OCI-LY1 (cell line): ENCODE results near the gene PSME2.

ENCODE experiments used
- H2AFZ ChIP-seq: fragments of 200-600 bp; sonication (generic), shearing (Covaris generic); 2 replicates; pipeline ENCODE4 v1.6.0; 2014; ENCODE audit warnings: antibody characterized with exemption, mild to moderate bottlenecking, low read length
- H3F3A ChIP-seq: fragments of 200-600 bp; sonication (generic), shearing (Covaris generic); 2 replicates; pipeline ENCODE4 v1.6.0; 2014; ENCODE audit warnings: mild to moderate bottlenecking, antibody characterized with exemption, low read length, moderate library complexity; ENCODE audit not compliant: insufficient read depth
- H3K27ac ChIP-seq: fragments of 200-600 bp; sonication (generic); 2 replicates; pipeline ENCODE4 v1.5.1; 2014; ENCODE audit warnings: low read length, mixed run types, mild to moderate bottlenecking, low read depth; ENCODE audit not compliant: poor library complexity, severe bottlenecking
- H3K27me3 ChIP-seq: fragments of 200-600 bp; sonication (generic); 2 replicates; pipeline ENCODE4 v1.6.0; 2014; ENCODE audit warnings: antibody characterized with exemption, mild to moderate bottlenecking, low read length, moderate library complexity; ENCODE audit not compliant: insufficient read depth
- H3K36me3 ChIP-seq: fragments of 200-600 bp; sonication (generic); 2 replicates; pipeline ENCODE4 v1.6.1; 2014; ENCODE audit warnings: mild to moderate bottlenecking, antibody characterized with exemption, low read length, moderate library complexity, mixed read lengths; ENCODE audit not compliant: insufficient read depth
- H3K4me1 ChIP-seq: fragments of 200-600 bp; sonication (generic); 2 replicates; pipeline ENCODE4 v1.5.1; 2014; ENCODE audit warnings: mild to moderate bottlenecking, low read length, moderate library complexity; ENCODE audit not compliant: insufficient read depth, severe bottlenecking
- H3K4me2 ChIP-seq: fragments of 200-600 bp; sonication (generic), shearing (Covaris generic); 2 replicates; pipeline ENCODE4 v1.6.1; 2014; ENCODE audit warnings: low read length
- H3K4me3 ChIP-seq: fragments of 200-600 bp; sonication (generic); 2 replicates; pipeline ENCODE4 v1.5.1; 2014; ENCODE audit warnings: low read length, low read depth, mild to moderate bottlenecking, mixed read lengths; ENCODE audit not compliant: poor library complexity, severe bottlenecking
- H3K79me2 ChIP-seq: fragments of 200-600 bp; shearing (Covaris generic); 2 replicates; pipeline ENCODE4 v1.6.1; 2016; ENCODE audit warnings: mixed run types, low read length, mixed read lengths; ENCODE audit not compliant: insufficient read depth
- H3K9ac ChIP-seq: fragments of 200-600 bp; sonication (generic), shearing (Covaris generic); 2 replicates; pipeline ENCODE4 v1.6.1; 2014; ENCODE audit warnings: mild to moderate bottlenecking, low read length, mixed read lengths
- H3K9me2 ChIP-seq: fragments of 200-600 bp; sonication (generic), shearing (Covaris generic); 2 replicates; pipeline ENCODE4 v1.6.1; 2014; ENCODE audit warnings: low read depth, mild to moderate bottlenecking, low read length, mixed read lengths
- H3K9me3 ChIP-seq: fragments of 200-600 bp; shearing (Covaris generic); 2 replicates; pipeline ENCODE4 v1.6.1; 2014; ENCODE audit warnings: low read length, mixed read lengths
- H4K20me1 ChIP-seq: fragments of 200-600 bp; sonication (generic), shearing (Covaris generic); 2 replicates; pipeline ENCODE4 v1.6.0; 2016; ENCODE audit warnings: mild to moderate bottlenecking, low read length; ENCODE audit not compliant: insufficient read depth
- EZH2 ChIP-seq: fragments of 200-600 bp; sonication (generic), shearing (Covaris generic); IDR thresholded peaks from 2 replicates; pipeline ENCODE4 v1.8.0; 2017; ENCODE audit warnings: borderline replicate concordance, mixed run types, mild to moderate bottlenecking, antibody characterized with exemption, low read length, moderate library complexity, mixed read lengths
- TF ChIP-seq, protein P1 (sequence below): fragments of 200-600 bp; sonication (generic), shearing (Covaris generic); IDR thresholded peaks from 2 replicates; pipeline ENCODE4 v1.5.1; 2017; ENCODE audit warnings: mild to moderate bottlenecking, antibody characterized with exemption, low read length, moderate library complexity, mixed read lengths

The PSME2 gene

DNA sequence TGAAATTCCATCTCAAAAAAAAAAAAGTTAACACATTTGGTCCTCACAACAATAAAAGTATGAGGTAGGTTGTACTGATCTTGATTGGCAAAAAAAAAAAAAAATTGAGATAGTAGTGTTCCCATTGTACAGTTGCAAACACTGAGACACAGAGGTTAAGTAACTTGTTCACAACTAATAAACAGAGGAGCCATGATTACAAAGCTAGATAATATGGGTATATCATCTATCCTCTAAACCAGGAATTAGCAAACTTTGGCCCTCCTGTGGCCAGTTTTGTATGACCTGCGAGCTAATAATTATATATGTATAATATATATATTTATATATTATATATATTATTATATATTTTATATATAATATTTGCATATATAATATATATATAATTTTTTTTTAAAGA is 12.7 kb downstream of the PSME2 start:
- TF ChIP-seq, protein P1, sequence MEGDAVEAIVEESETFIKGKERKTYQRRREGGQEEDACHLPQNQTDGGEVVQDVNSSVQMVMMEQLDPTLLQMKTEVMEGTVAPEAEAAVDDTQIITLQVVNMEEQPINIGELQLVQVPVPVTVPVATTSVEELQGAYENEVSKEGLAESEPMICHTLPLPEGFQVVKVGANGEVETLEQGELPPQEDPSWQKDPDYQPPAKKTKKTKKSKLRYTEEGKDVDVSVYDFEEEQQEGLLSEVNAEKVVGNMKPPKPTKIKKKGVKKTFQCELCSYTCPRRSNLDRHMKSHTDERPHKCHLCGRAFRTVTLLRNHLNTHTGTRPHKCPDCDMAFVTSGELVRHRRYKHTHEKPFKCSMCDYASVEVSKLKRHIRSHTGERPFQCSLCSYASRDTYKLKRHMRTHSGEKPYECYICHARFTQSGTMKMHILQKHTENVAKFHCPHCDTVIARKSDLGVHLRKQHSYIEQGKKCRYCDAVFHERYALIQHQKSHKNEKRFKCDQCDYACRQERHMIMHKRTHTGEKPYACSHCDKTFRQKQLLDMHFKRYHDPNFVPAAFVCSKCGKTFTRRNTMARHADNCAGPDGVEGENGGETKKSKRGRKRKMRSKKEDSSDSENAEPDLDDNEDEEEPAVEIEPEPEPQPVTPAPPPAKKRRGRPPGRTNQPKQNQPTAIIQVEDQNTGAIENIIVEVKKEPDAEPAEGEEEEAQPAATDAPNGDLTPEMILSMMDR: no peak
- TF ChIP-seq EZH2: no peak
- H3K27ac ChIP-seq: no peak overlapping the region
- no peaks in the 10 kb centered on the region for H3K27me3 ChIP-seq
- H3K4me2 ChIP-seq: no peak overlapping the region
- no peaks in the 10 kb centered on the region for H3K9me3 ChIP-seq
- no peaks in the 10 kb centered on the region for H4K20me1 ChIP-seq
- H3K36me3 ChIP-seq: peaks cover 17% of the 10 kb centered on the region
- H2AFZ ChIP-seq: no peak overlapping the region
- no peaks in the 10 kb centered on the region for H3K79me2 ChIP-seq
- H3K4me1 ChIP-seq: peaks cover 29% of the 10 kb centered on the region
- H3K4me3 ChIP-seq: no peak overlapping the region
- no peaks in the 10 kb centered on the region for H3F3A ChIP-seq
- no peak overlapping the region for H3K9ac ChIP-seq
- no peaks in the 10 kb centered on the region for H3K9me2 ChIP-seq

DNA sequence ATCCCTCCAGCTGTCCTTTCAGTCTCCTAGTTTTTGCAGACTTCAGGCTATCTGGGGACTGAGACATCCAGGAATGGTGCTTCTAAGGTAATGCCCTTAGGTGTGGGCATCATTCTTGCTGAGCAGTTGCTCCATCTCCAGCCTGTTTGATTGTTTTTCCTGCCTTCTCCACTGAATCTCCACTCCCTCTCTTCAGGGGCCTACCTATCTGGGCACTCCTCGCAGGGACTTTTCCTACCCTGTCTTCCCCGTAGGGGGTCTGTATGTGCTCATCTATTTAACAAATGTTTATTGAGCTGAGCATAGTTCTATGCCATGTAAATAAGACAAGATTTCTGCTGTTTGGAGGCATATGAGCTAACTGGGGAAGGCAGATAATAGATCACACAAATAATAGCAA is 13.4 kb downstream of the PSME2 start:
- no peaks in the 10 kb centered on the region for H3K79me2 ChIP-seq
- no peak overlapping the region for H3K9ac ChIP-seq
- peaks cover 9% of the 10 kb centered on the region for H3K36me3 ChIP-seq
- H3K4me2 ChIP-seq: no peak overlapping the region
- H4K20me1 ChIP-seq: no peaks in the 10 kb centered on the region
- H3K9me2 ChIP-seq: no peaks in the 10 kb centered on the region
- peaks cover 29% of the 10 kb centered on the region for H3K4me1 ChIP-seq
- H3F3A ChIP-seq: no peaks in the 10 kb centered on the region
- H3K27ac ChIP-seq: no peak overlapping the region
- H3K4me3 ChIP-seq: no peak overlapping the region
- TF ChIP-seq EZH2: no peak
- TF ChIP-seq, protein P1: no peak
- no peaks in the 10 kb centered on the region for H3K27me3 ChIP-seq
- no peak overlapping the region for H2AFZ ChIP-seq
- no peaks in the 10 kb centered on the region for H3K9me3 ChIP-seq

DNA sequence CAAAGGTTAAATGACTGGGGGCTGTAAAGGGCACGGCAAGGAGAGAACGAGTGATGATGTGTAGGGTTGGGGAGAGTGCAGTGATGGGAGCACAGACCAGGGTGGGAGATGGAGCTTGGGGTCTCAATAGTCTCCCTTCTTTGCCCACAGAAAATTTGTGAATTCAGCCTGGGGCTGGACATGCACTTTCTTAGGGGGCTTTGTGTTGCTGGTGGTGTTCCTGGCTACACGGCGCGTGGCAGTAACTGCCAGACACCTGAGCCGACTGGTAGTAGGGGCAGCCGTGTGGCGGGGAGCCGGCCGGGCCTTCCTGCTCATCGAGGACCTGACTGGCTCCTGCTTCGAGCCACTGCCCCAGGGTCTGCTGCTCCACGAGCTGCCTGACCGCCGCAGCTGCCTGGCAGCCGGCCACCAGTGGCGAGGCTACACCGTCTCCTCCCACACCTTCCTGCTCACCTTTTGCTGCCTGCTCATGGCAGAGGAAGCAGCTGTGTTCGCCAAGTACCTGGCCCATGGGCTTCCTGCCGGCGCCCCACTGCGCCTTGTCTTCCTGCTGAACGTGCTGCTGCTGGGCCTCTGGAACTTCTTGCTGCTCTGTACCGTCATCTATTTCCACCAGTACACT is 14.2 kb downstream of the PSME2 start:
- Histone ChIP-seq H3F3A (no peaks in the 10 kb centered on the region), H2AFZ (no peak overlapping the region), H3K9me3 (no peaks in the 10 kb centered on the region), H3K4me2 (peak overlapping the region; percentile 20; the same call in 1 of the 2 replicates), H3K79me2 (no peaks in the 10 kb centered on the region), H3K4me1 (peaks cover 25% of the 10 kb centered on the region), H3K9ac (no peak overlapping the region; the same call in 1 of the 2 replicates), H4K20me1 (no peaks in the 10 kb centered on the region), H3K27ac (no peak overlapping the region), H3K9me2 (no peaks in the 10 kb centered on the region), H3K27me3 (no peaks in the 10 kb centered on the region), H3K4me3 (no peak overlapping the region), H3K36me3 (peaks cover 1% of the 10 kb centered on the region; the same call in 1 of the 2 replicates)
- TF ChIP-seq EZH2: no peak
- TF ChIP-seq, protein P1: no peak
